Measurements from ENCODE around the gene DNAH17. TPM values are rescaled to one million over a fixed set of nuclear protein-coding genes. Genes with fewer than 3 reads are reported as not detected.

The DNAH17 gene
- polyA plus RNA-seq, 1 of the 3 experiments (the other 2 are of a cell fraction): not detected

DNA sequence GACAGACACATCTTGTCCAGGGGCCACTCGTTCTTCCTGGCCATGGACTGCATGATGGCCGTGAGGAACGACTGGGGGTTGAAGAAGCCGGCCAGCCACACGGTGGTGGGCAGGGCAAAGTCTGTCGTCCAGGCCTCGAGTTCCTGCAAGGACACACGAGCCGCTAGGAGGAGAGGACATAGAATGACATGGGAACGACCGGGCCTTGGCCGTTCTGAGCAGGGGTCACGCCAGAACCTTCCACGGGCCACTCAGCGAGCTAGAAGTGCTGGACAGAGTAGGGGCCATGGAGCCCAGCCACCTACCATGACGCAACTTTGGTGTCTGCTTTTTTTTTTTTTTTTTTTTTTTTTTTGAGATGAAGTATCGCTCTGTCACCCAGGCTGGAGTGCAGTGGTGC lies 151.8 kb downstream of the DNAH17 start:
- WGBS (ENCODE audit: low lambda C conversion rate): 90% methylated on average over 17 of the region's 17 CpGs
- TF ChIP-seq SMC3 (IDR thresholded peaks at IDR 0.05; ENCODE audit: low read depth, low read length): no peak
- TF ChIP-seq, protein P1, sequence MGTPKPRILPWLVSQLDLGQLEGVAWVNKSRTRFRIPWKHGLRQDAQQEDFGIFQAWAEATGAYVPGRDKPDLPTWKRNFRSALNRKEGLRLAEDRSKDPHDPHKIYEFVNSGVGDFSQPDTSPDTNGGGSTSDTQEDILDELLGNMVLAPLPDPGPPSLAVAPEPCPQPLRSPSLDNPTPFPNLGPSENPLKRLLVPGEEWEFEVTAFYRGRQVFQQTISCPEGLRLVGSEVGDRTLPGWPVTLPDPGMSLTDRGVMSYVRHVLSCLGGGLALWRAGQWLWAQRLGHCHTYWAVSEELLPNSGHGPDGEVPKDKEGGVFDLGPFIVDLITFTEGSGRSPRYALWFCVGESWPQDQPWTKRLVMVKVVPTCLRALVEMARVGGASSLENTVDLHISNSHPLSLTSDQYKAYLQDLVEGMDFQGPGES (IDR thresholded peaks at IDR 0.05; ENCODE audit: low read depth, low read length): no peak
- no peak for TF ChIP-seq NFIC (IDR thresholded peaks at IDR 0.05; ENCODE audit: borderline replicate concordance)
- no peak for TF ChIP-seq YY1 (IDR thresholded peaks at IDR 0.05; ENCODE audit: low read depth)
- no peak for TF ChIP-seq RXRA (IDR thresholded peaks at IDR 0.05; ENCODE audit: borderline replicate concordance, low read depth)
- TF ChIP-seq ELF1 (IDR thresholded peaks at IDR 0.05): no peak
- no peak for TF ChIP-seq MEF2A (IDR thresholded peaks at IDR 0.05; ENCODE audit: borderline replicate concordance, low read depth)
- TF ChIP-seq, protein P2, sequence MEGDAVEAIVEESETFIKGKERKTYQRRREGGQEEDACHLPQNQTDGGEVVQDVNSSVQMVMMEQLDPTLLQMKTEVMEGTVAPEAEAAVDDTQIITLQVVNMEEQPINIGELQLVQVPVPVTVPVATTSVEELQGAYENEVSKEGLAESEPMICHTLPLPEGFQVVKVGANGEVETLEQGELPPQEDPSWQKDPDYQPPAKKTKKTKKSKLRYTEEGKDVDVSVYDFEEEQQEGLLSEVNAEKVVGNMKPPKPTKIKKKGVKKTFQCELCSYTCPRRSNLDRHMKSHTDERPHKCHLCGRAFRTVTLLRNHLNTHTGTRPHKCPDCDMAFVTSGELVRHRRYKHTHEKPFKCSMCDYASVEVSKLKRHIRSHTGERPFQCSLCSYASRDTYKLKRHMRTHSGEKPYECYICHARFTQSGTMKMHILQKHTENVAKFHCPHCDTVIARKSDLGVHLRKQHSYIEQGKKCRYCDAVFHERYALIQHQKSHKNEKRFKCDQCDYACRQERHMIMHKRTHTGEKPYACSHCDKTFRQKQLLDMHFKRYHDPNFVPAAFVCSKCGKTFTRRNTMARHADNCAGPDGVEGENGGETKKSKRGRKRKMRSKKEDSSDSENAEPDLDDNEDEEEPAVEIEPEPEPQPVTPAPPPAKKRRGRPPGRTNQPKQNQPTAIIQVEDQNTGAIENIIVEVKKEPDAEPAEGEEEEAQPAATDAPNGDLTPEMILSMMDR (IDR thresholded peaks at IDR 0.05): no peak
- TF ChIP-seq EZH2phosphoT487 (IDR thresholded peaks at IDR 0.05; ENCODE audit: borderline replicate concordance, low read depth): no peak
- TF ChIP-seq TCF12 (IDR thresholded peaks at IDR 0.05): no peak
- H3K27ac ChIP-seq (ENCODE audit: low read depth in 2 of 2, low read length in 1 of 2): no peak overlapping the region
- H3K9ac ChIP-seq: no peak overlapping the region
- POLR2A ChIA-PET: interaction anchor here (0.6 kb wide), 1 partner anchor 13 kb away, joined by 3 read pairs; no protein-coding TSS in a partner anchor
- no peaks in the 10 kb centered on the region for H3K4me1 ChIP-seq (ENCODE audit: control insufficient read depth in 1 of 2, insufficient read depth in 2 of 2, low read depth in 1 of 2, low read length in 1 of 2)
- H3K79me2 ChIP-seq (ENCODE audit: insufficient read depth): peaks cover 7% of the 10 kb centered on the region; the same call in 1 of the 2 replicates
- H3K4me2 ChIP-seq: no peak overlapping the region
- H3F3A ChIP-seq (replicated peaks; ENCODE audit: insufficient read depth): peaks cover 3% of the 10 kb centered on the region
- H3K4me3 ChIP-seq (ENCODE audit: low read depth in 2 of 2, low read length in 1 of 2): no peak overlapping the region
- CTCF ChIA-PET: interaction anchor here (0.6 to 12.2 kb wide), 7 partner anchors 13 to 297 kb away, joined by 3 to 327 read pairs (median 8); partner anchors contain the start of gene SOCS3
- no peak overlapping the region for H2AFZ ChIP-seq (ENCODE audit: low read depth)
- H3K9me3 ChIP-seq: no peaks in the 10 kb centered on the region
- DNase-seq: no peak
- H3K9me2 ChIP-seq: no peaks in the 10 kb centered on the region
- no peaks in the 10 kb centered on the region for H4K20me1 ChIP-seq (ENCODE audit: insufficient read depth)
- no peaks in the 10 kb centered on the region for H3K27me3 ChIP-seq (ENCODE audit: insufficient read depth)
- peaks cover 36 to 77% of the 10 kb centered on the region in 2 experiments for H3K36me3 ChIP-seq (replicated peaks in 1 of 2; ENCODE audit: control insufficient read depth in 1 of 2, insufficient read depth in 2 of 2, low read length in 1 of 2)

DNA sequence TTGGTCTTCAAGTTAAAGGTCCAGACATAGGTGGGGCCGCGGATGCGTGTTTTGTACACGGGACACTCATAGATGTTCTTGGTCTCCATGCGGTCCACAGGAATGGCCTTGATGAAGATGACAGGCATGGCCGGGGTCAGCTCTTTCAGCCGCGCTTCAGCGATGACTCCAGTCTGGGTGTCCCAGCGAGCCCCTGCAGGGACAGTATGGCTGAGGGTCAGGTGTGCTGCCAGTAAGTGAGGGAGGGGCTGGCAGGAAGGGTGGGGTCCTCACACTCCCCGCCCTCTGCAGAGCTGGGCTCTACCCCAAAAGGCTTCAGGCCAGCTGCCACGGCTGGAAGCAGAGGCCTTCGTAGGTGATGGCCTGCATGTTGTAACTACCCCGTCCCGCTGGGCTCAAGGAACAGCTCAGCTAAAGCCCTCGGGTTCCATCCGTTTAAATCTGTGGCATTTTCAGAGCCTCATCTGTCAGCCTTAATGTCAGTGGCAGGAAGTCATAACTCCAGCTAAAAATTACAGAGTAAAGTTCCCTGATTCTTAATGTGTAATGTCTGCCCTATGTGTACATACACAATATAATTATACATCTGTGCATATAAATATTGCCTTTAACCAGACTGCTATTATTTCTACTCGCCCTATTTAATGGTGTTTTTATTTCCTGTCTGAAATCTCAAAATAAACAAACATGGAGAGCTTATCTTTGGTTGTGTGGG lies 153.1 kb downstream of the DNAH17 start:
- H3K4me1 ChIP-seq (ENCODE audit: control insufficient read depth in 1 of 2, insufficient read depth in 2 of 2, low read depth in 1 of 2, low read length in 1 of 2): no peaks in the 10 kb centered on the region
- H3K9me2 ChIP-seq: no peaks in the 10 kb centered on the region
- TF ChIP-seq, protein P3, sequence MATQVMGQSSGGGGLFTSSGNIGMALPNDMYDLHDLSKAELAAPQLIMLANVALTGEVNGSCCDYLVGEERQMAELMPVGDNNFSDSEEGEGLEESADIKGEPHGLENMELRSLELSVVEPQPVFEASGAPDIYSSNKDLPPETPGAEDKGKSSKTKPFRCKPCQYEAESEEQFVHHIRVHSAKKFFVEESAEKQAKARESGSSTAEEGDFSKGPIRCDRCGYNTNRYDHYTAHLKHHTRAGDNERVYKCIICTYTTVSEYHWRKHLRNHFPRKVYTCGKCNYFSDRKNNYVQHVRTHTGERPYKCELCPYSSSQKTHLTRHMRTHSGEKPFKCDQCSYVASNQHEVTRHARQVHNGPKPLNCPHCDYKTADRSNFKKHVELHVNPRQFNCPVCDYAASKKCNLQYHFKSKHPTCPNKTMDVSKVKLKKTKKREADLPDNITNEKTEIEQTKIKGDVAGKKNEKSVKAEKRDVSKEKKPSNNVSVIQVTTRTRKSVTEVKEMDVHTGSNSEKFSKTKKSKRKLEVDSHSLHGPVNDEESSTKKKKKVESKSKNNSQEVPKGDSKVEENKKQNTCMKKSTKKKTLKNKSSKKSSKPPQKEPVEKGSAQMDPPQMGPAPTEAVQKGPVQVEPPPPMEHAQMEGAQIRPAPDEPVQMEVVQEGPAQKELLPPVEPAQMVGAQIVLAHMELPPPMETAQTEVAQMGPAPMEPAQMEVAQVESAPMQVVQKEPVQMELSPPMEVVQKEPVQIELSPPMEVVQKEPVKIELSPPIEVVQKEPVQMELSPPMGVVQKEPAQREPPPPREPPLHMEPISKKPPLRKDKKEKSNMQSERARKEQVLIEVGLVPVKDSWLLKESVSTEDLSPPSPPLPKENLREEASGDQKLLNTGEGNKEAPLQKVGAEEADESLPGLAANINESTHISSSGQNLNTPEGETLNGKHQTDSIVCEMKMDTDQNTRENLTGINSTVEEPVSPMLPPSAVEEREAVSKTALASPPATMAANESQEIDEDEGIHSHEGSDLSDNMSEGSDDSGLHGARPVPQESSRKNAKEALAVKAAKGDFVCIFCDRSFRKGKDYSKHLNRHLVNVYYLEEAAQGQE (IDR thresholded peaks at IDR 0.05; ENCODE audit: low read depth, low read length): no peak
- TF ChIP-seq, protein P1 (IDR thresholded peaks at IDR 0.05; ENCODE audit: low read depth, low read length): no peak
- TF ChIP-seq, protein P4, sequence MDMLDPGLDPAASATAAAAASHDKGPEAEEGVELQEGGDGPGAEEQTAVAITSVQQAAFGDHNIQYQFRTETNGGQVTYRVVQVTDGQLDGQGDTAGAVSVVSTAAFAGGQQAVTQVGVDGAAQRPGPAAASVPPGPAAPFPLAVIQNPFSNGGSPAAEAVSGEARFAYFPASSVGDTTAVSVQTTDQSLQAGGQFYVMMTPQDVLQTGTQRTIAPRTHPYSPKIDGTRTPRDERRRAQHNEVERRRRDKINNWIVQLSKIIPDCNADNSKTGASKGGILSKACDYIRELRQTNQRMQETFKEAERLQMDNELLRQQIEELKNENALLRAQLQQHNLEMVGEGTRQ (IDR thresholded peaks at IDR 0.05; ENCODE audit: borderline replicate concordance, low read depth, low read length): no peak
- TF ChIP-seq, protein P5, sequence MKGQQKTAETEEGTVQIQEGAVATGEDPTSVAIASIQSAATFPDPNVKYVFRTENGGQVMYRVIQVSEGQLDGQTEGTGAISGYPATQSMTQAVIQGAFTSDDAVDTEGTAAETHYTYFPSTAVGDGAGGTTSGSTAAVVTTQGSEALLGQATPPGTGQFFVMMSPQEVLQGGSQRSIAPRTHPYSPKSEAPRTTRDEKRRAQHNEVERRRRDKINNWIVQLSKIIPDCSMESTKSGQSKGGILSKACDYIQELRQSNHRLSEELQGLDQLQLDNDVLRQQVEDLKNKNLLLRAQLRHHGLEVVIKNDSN (IDR thresholded peaks at IDR 0.05; ENCODE audit: borderline replicate concordance, low read depth): no peak
- no peak for TF ChIP-seq RCOR1 (IDR thresholded peaks at IDR 0.05; ENCODE audit: low read length)
- TF ChIP-seq RFX5 (IDR thresholded peaks at IDR 0.05; ENCODE audit: low read length): no peak
- POLR2A ChIA-PET: interaction anchor here (1.4 kb wide), 1 partner anchor 9 kb away, joined by 4 read pairs; no protein-coding TSS in a partner anchor
- H2AFZ ChIP-seq (ENCODE audit: low read depth): no peak overlapping the region
- H3K4me2 ChIP-seq: no peak overlapping the region
- no peak overlapping the region for H3K27ac ChIP-seq (ENCODE audit: low read depth in 2 of 2, low read length in 1 of 2)
- CTCF ChIA-PET: interaction anchor here (1.2 to 12.2 kb wide), 7 partner anchors 9 to 174 kb away, joined by 5 to 327 read pairs (median 23); partner anchors contain the start of gene SOCS3
- H3K79me2 ChIP-seq (ENCODE audit: insufficient read depth): peaks cover 7% of the 10 kb centered on the region; the same call in 1 of the 2 replicates
- peaks cover 39 to 78% of the 10 kb centered on the region in 2 experiments for H3K36me3 ChIP-seq (replicated peaks in 1 of 2; ENCODE audit: control insufficient read depth in 1 of 2, insufficient read depth in 2 of 2, low read length in 1 of 2)
- H3K4me3 ChIP-seq (ENCODE audit: low read depth in 2 of 2, low read length in 1 of 2): no peak overlapping the region
- no peaks in the 10 kb centered on the region for H3K9me3 ChIP-seq
- WGBS (ENCODE audit: low lambda C conversion rate): 96% methylated on average over 15 of the region's 18 CpGs
- no peaks in the 10 kb centered on the region for H3K27me3 ChIP-seq (ENCODE audit: insufficient read depth)
- peaks cover 3% of the 10 kb centered on the region for H3F3A ChIP-seq (replicated peaks; ENCODE audit: insufficient read depth)
- 0 out of 2 replicates have a peak, but pooled peaks cover 3% of the 10 kb centered on the region for H4K20me1 ChIP-seq (ENCODE audit: insufficient read depth)
- DNase-seq: no peak
- no peak overlapping the region for H3K9ac ChIP-seq

All from SK-N-SH (cell line).